ENCODE data around the gene DHX32. TPM values are rescaled to one million over a fixed set of nuclear protein-coding genes. Genes with fewer than 3 reads are reported as not detected.

DHX32 gene
- total and polyA plus RNA-seq, 2 donors (not counting 1 experiment from before 2014, with no cell fraction given) = 5.2 to 12.4 TPM

DNA sequence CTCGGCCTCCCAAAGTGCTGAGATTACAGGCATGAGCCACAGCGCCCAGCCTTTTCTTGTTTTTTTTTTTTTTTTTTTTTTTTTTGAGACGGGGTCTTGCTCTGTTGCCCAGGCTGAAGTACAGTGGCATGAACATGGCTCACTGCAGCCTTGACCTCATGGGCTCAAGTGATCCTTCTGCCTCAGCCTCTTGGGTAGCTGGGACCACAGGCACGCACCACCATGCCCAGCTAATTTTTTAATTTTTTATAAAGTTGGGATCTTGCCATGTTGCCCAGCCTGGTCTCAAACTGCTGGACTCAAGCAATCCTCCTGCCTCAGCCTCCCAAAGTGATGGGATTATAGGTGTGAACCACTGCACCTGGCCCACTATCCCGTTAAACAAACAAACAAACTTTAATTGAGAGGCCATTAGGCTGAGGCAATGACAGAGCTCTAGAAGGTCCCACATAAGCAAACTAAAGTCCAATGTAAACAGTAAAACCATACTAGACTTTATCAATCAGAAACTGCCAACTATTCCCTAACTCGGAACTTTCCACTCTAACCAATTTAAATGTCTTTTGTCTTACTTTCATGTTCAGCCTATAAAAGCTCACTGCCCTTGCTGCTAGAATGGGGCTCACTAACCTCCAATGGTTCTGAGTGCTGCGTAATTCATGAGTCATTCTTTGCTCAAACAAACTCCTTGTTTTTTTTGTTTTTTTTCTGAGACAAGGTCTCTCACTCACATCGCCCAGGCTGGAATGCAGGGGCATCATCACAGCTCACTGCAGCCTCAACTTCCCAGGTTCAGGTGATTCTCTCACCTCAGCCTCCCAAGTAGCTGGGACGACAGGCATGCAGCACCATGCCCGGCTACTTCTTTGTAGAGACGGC, 1.9 kb downstream of the DHX32 start:
- ChIA-PET CTCF (no interaction called here), POLR2A (interaction anchor here (0.7 kb wide), 1 partner anchor 50 kb away, joined by 5 read pairs; no protein-coding TSS in a partner anchor)
- 95% methylated on average over 7 of the region's 11 CpGs for WGBS (ENCODE audit: insufficient coverage)
- H3K9me3 ChIP-seq (ENCODE audit: control extremely low read depth in 1 of 3, control insufficient read depth in 2 of 3, insufficient read depth in 1 of 3, low read length in 2 of 3) = peaks cover 2 to 4% (median 3%) of the 10 kb centered on the region in 3 donors
- DNase-seq (no peak), ATAC-seq (ENCODE audit: low read depth) (no peak)
- H3K9ac ChIP-seq (ENCODE audit: low read length) = no peak overlapping the region
- H3K36me3 ChIP-seq (replicated peaks in 1 of 2; ENCODE audit: control extremely low read depth in 1 of 2, control insufficient read depth in 1 of 2, extremely low read depth in 1 of 2, insufficient read depth in 2 of 2, low read length in 1 of 2) = no peaks in the 10 kb centered on the region
- no peak overlapping the region for H3K4me3 Mint-ChIP-seq
- H3K4me1 ChIP-seq (ENCODE audit: control insufficient read depth in 2 of 2, insufficient read depth in 2 of 2, low read length in 2 of 2) = no peaks in the 10 kb centered on the region
- peaks cover 8% of the 10 kb centered on the region for H3K9me3 Mint-ChIP-seq (ENCODE audit: insufficient read depth)
- no peak overlapping the region for H2AFZ ChIP-seq (ENCODE audit: insufficient read depth, low read depth, low read length, poor library complexity, severe bottlenecking)
- H4K20me1 ChIP-seq (ENCODE audit: control insufficient read depth, insufficient read depth, low read length, poor library complexity, severe bottlenecking) = no peaks in the 10 kb centered on the region
- H3K79me2 ChIP-seq (ENCODE audit: control insufficient read depth, insufficient read depth, low read length) = no peaks in the 10 kb centered on the region
- H3K27ac ChIP-seq (ENCODE audit: low read length in 2 of 2) = no peak overlapping the region
- H3K4me2 ChIP-seq (replicated peaks; ENCODE audit: low read depth, low read length, poor library complexity, severe bottlenecking) = no peak overlapping the region
- no peak overlapping the region for H3K27ac Mint-ChIP-seq
- H3K27me3 Mint-ChIP-seq = no peaks in the 10 kb centered on the region
- intact Hi-C loops (cut with micrococcal nuclease) = no loop called here
- no peaks in the 10 kb centered on the region for H3K4me1 Mint-ChIP-seq
- H3K27me3 ChIP-seq (replicated peaks in 1 of 4; ENCODE audit: control extremely low read depth in 1 of 4, control insufficient read depth in 3 of 4, insufficient read depth in 4 of 4, low read length in 3 of 4) = no peaks in the 10 kb centered on the region
- H3K4me3 ChIP-seq (ENCODE audit: control extremely low read depth in 1 of 5, extremely low read depth in 1 of 5, insufficient read depth in 1 of 5, low read depth in 2 of 5, low read length in 4 of 5) = no peak overlapping the region
- TF ChIP-seq, protein P1, sequence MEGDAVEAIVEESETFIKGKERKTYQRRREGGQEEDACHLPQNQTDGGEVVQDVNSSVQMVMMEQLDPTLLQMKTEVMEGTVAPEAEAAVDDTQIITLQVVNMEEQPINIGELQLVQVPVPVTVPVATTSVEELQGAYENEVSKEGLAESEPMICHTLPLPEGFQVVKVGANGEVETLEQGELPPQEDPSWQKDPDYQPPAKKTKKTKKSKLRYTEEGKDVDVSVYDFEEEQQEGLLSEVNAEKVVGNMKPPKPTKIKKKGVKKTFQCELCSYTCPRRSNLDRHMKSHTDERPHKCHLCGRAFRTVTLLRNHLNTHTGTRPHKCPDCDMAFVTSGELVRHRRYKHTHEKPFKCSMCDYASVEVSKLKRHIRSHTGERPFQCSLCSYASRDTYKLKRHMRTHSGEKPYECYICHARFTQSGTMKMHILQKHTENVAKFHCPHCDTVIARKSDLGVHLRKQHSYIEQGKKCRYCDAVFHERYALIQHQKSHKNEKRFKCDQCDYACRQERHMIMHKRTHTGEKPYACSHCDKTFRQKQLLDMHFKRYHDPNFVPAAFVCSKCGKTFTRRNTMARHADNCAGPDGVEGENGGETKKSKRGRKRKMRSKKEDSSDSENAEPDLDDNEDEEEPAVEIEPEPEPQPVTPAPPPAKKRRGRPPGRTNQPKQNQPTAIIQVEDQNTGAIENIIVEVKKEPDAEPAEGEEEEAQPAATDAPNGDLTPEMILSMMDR (IDR thresholded peaks at IDR 0.05) = no peak
- no peak for TF ChIP-seq EZH2 (IDR thresholded peaks at IDR 0.05; ENCODE audit: borderline replicate concordance, insufficient read depth, low read depth, low read length, poor library complexity, severe bottlenecking)

GRCh38 chr10:125871338-125871737, 9.8 kb downstream of the DHX32 start:
- DNase-seq (no peak), ATAC-seq (ENCODE audit: low read depth) (no peak)
- peaks cover 4% of the 10 kb centered on the region for H3K9me3 Mint-ChIP-seq (ENCODE audit: insufficient read depth)
- Histone ChIP-seq H3K9me3 (ENCODE audit: control extremely low read depth in 1 of 3, control insufficient read depth in 2 of 3, insufficient read depth in 1 of 3, low read length in 2 of 3) (peaks cover 0 to 3% (median under 1%) of the 10 kb centered on the region in 3 donors), H3K36me3 (replicated peaks in 1 of 2; ENCODE audit: control extremely low read depth in 1 of 2, control insufficient read depth in 1 of 2, extremely low read depth in 1 of 2, insufficient read depth in 2 of 2, low read length in 1 of 2) (peaks cover 0 to 1% of the 10 kb centered on the region in 2 experiments), H3K4me3 (ENCODE audit: control extremely low read depth in 1 of 5, extremely low read depth in 1 of 5, insufficient read depth in 1 of 5, low read depth in 2 of 5, low read length in 4 of 5) (no peak overlapping the region), H3K27me3 (replicated peaks in 1 of 4; ENCODE audit: control extremely low read depth in 1 of 4, control insufficient read depth in 3 of 4, insufficient read depth in 4 of 4, low read length in 3 of 4) (no peaks in the 10 kb centered on the region), H3K27ac (ENCODE audit: low read length in 2 of 2) (no peak overlapping the region), H3K79me2 (ENCODE audit: control insufficient read depth, insufficient read depth, low read length) (no peaks in the 10 kb centered on the region), H3K4me2 (replicated peaks; ENCODE audit: low read depth, low read length, poor library complexity, severe bottlenecking) (no peak overlapping the region), H3K4me1 (ENCODE audit: control insufficient read depth in 2 of 2, insufficient read depth in 2 of 2, low read length in 2 of 2) (no peaks in the 10 kb centered on the region), H2AFZ (ENCODE audit: insufficient read depth, low read depth, low read length, poor library complexity, severe bottlenecking) (no peak overlapping the region), H4K20me1 (ENCODE audit: control insufficient read depth, insufficient read depth, low read length, poor library complexity, severe bottlenecking) (no peaks in the 10 kb centered on the region), H3K9ac (ENCODE audit: low read length) (no peak overlapping the region)
- H3K27me3 Mint-ChIP-seq = no peaks in the 10 kb centered on the region
- H3K4me3 Mint-ChIP-seq = no peak overlapping the region
- ChIA-PET CTCF (no interaction called here), POLR2A (no interaction called here)
- H3K27ac Mint-ChIP-seq = no peak overlapping the region
- no CpG with 5 or more reads among the region's 4 CpGs for WGBS (ENCODE audit: insufficient coverage)
- no peak for TF ChIP-seq EZH2 (IDR thresholded peaks at IDR 0.05; ENCODE audit: borderline replicate concordance, insufficient read depth, low read depth, low read length, poor library complexity, severe bottlenecking)
- TF ChIP-seq, protein P1 (IDR thresholded peaks at IDR 0.05) = no peak
- intact Hi-C loops (cut with micrococcal nuclease) = no loop called here
- H3K4me1 Mint-ChIP-seq = no peaks in the 10 kb centered on the region
